Panc1 (cell line): Measurements from ENCODE around the gene TTC34. TPM values are rescaled to one million over a fixed set of nuclear protein-coding genes. Genes with fewer than 3 reads are reported as not detected.

Experiments used
- ATAC-seq: fragments of 200-7000 bp; cut with Tn5 transposase; 2 replicates; pipeline ENCODE4 v1.9.1; 2020; ENCODE audit warnings: mild to moderate bottlenecking, moderate library complexity
- BruUV-seq: library from RNA; stranded (reverse); fragments of 400-500 nt; replicated peaks from 2 replicates; lab custom pipeline; 2021; lab: Mats Ljungman, UMichigan
- CTCF ChIA-PET: fragments of 300-600 bp; sonication (Branson Sonifier 250); formaldehyde crosslinking; loops from one replicate; lab custom pipeline; 2022; ENCODE audit warnings: antibody characterized with exemption; lab: Charles Lee
- POLR2A ChIA-PET: fragments of 300-600 bp; sonication (Branson Sonifier 250); formaldehyde crosslinking; loops from one replicate; lab custom pipeline; 2022; ENCODE audit warnings: antibody characterized with exemption; lab: Charles Lee
- DNase-seq: peaks from one replicate; pipeline ENCODE4 v3.0.0-alpha.2; 2010; ENCODE audit warnings: low read depth, low spot score
- H3K27ac ChIP-seq: 2 replicates; pipeline ENCODE4 v1.5.1; 2011; ENCODE audit warnings: mild to moderate bottlenecking, low read length, inconsistent platforms
- H3K27me3 ChIP-seq: fragments of 200-500 bp; sonication (Bioruptor generic); 2 replicates; pipeline ENCODE4 v1.6.0; 2014; ENCODE audit warnings: low read length, inconsistent platforms; ENCODE audit not compliant: control insufficient read depth, insufficient read depth
- H3K36me3 ChIP-seq: fragments of 200-500 bp; sonication (Bioruptor generic); 2 replicates; pipeline ENCODE4 v1.5.1; 2014; ENCODE audit warnings: inconsistent platforms, mild to moderate bottlenecking, low read length, moderate library complexity; ENCODE audit not compliant: control insufficient read depth, insufficient read depth
- H3K4me1 ChIP-seq: 2 replicates; pipeline ENCODE4 v1.5.1; 2011; ENCODE audit warnings: inconsistent platforms, mild to moderate bottlenecking, low read length, moderate library complexity; ENCODE audit not compliant: control insufficient read depth, insufficient read depth
- H3K4me3 ChIP-seq, 2 experiments: 2 replicates each; pipeline ENCODE4 v1.5.1; 2011 to 2012; ENCODE audit warnings: low read depth in 2 of 2, low read length in 2 of 2, mild to moderate bottlenecking in 2 of 2, inconsistent platforms in 1 of 2, moderate library complexity in 1 of 2
- H3K9me3 ChIP-seq: fragments of 200-500 bp; sonication (Bioruptor generic); 2 replicates; pipeline ENCODE4 v1.5.1; 2014; ENCODE audit warnings: low read depth, mild to moderate bottlenecking, inconsistent platforms, low read length, moderate library complexity; ENCODE audit not compliant: control insufficient read depth, insufficient read depth
- CTCF ChIP-seq: fragments of 450-650 bp; IDR thresholded peaks from 2 replicates; pipeline ENCODE4 v1.5.1; 2017; ENCODE audit warnings: mild to moderate bottlenecking
- POLR2AphosphoS5 ChIP-seq: IDR thresholded peaks from 2 replicates; pipeline ENCODE4 v1.6.1; 2012; ENCODE audit warnings: mild to moderate bottlenecking, low read depth, low read length, moderate library complexity
- SIN3A ChIP-seq: IDR thresholded peaks from 2 replicates; pipeline ENCODE4 v1.6.1; 2012; ENCODE audit warnings: low read depth, mild to moderate bottlenecking, low read length, moderate library complexity, borderline replicate concordance; ENCODE audit not compliant: insufficient read depth
- TCF7L2 ChIP-seq: IDR thresholded peaks from 2 replicates; pipeline ENCODE4 v1.6.1; 2011; ENCODE audit warnings: mild to moderate bottlenecking, low read depth, low read length, inconsistent platforms
- in situ Hi-C: cut with HindIII; loops from 2 replicates; pipeline ENCODE4 v1.10.0; 2016; ENCODE audit warnings: low sequenced_read_pairs, low pct_unique_long_range_greater_than_20kb
- intact Hi-C: fragments of 100-400 bp; cut with micrococcal nuclease; formaldehyde crosslinking; loops from one replicate; pipeline ENCODE4 v1.10.0; 2022; ENCODE audit not compliant: unreplicated experiment
- total RNA-seq: library from RNA; stranded (reverse); gene quantifications from one replicate; pipeline ENCODE4 v1.2.1, GENCODE V29; 2021; ENCODE audit not compliant: unreplicated experiment
- TF ChIP-seq, protein P1 (sequence below), 2 experiments: IDR thresholded peaks; 2 replicates each; pipeline ENCODE4 v1.6.1; 2011 to 2012; ENCODE audit warnings: low read depth in 2 of 2, control low read depth in 1 of 2, low read length in 1 of 2, mild to moderate bottlenecking in 1 of 2, moderate library complexity in 1 of 2; ENCODE audit not compliant: insufficient read depth in 1 of 2

TTC34 gene
- total RNA-seq, 1 experiment from 2014 or later, result 1.5 TPM

- H3K27me3 ChIP-seq, result no peaks in the 10 kb centered on the region
- no TSS peak for BruUV-seq
- H3K27ac ChIP-seq, result no peak overlapping the region
- TF ChIP-seq POLR2AphosphoS5, result no peak
- no peak for TF ChIP-seq TCF7L2
- TF ChIP-seq, protein P1, sequence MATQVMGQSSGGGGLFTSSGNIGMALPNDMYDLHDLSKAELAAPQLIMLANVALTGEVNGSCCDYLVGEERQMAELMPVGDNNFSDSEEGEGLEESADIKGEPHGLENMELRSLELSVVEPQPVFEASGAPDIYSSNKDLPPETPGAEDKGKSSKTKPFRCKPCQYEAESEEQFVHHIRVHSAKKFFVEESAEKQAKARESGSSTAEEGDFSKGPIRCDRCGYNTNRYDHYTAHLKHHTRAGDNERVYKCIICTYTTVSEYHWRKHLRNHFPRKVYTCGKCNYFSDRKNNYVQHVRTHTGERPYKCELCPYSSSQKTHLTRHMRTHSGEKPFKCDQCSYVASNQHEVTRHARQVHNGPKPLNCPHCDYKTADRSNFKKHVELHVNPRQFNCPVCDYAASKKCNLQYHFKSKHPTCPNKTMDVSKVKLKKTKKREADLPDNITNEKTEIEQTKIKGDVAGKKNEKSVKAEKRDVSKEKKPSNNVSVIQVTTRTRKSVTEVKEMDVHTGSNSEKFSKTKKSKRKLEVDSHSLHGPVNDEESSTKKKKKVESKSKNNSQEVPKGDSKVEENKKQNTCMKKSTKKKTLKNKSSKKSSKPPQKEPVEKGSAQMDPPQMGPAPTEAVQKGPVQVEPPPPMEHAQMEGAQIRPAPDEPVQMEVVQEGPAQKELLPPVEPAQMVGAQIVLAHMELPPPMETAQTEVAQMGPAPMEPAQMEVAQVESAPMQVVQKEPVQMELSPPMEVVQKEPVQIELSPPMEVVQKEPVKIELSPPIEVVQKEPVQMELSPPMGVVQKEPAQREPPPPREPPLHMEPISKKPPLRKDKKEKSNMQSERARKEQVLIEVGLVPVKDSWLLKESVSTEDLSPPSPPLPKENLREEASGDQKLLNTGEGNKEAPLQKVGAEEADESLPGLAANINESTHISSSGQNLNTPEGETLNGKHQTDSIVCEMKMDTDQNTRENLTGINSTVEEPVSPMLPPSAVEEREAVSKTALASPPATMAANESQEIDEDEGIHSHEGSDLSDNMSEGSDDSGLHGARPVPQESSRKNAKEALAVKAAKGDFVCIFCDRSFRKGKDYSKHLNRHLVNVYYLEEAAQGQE (IDR thresholded peaks at IDR 0.05; ENCODE audit: insufficient read depth in 1 of 2, low read depth in 2 of 2, low read length in 1 of 2), result no peak
- TF ChIP-seq SIN3A, result no peak
- no peak for TF ChIP-seq CTCF
- in situ Hi-C loops (no loop called here), intact Hi-C loops (no loop called here)
- H3K4me1 ChIP-seq, result no peaks in the 10 kb centered on the region
- no peaks in the 10 kb centered on the region for H3K9me3 ChIP-seq
- peak; percentile 40 for ATAC-seq
- H3K4me3 ChIP-seq, result no peak overlapping the region
- H3K36me3 ChIP-seq, result no peaks in the 10 kb centered on the region
- DNase-seq, result no peak
- CTCF ChIA-PET, result no interaction called here
- POLR2A ChIA-PET, result no interaction called here
Observed at GRCh38 chr1:2592672-2593071, 208.8 kb downstream of the TTC34 start.

DNA sequence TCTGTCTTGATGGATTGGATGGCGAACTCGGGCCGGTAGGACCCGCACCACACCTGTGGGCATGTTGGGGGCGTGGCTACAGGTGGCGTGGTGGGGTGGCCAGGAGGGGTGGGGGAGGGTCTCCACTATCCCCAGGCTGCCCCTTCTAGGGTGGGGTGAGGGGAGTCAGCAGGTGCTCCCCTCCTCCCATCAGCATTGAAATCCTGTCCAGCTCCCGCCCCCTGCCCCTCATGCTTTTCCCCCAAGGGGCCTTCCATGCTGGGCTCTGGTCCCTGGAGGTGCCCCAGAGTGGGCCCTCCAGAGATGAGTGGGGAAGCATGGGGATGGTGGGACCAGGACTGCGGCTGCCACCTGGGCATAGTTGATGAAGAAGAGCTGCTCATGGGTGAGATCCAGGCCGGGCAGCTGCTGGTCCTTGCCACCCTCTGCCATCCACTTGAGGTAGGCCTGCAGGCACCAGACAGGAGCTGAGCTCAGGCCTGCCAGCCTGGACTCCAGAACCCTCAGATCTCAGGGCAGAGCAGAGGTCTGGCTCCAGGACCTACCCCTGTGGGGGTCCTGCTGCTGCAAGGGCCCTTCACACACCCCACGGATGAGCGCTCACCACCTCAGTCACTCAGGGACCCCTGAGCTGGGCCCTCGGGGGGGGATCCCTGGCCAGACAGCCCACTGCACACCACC lies 209.8 kb downstream of the TTC34 start:
- ChIA-PET CTCF (no interaction called here), POLR2A (interaction anchor here (0.6 kb wide), 1 partner anchor 11 kb away, joined by 3 read pairs; no protein-coding TSS in a partner anchor)
- intact Hi-C loops, result no loop called here
- ATAC-seq (no peak), DNase-seq (no peak)
- H3K4me3 ChIP-seq, result no peak overlapping the region
- H3K27ac ChIP-seq, result no peak overlapping the region
- H3K27me3 ChIP-seq, result no peaks in the 10 kb centered on the region
- no TSS peak for BruUV-seq
- no peaks in the 10 kb centered on the region for H3K4me1 ChIP-seq
- H3K36me3 ChIP-seq, result no peaks in the 10 kb centered on the region
- no peaks in the 10 kb centered on the region for H3K9me3 ChIP-seq
- TF ChIP-seq POLR2AphosphoS5 (no peak), SIN3A (no peak), TCF7L2 (no peak), CTCF (no peak)
- TF ChIP-seq, protein P1 (IDR thresholded peaks at IDR 0.05; ENCODE audit: insufficient read depth in 1 of 2, low read depth in 2 of 2, low read length in 1 of 2), result no peak
- in situ Hi-C loops, result no loop called here
